Gastrocnemius medialis (tissue), 4 donors: ENCODE data around the gene BMERB1. TPM values are rescaled to one million over a fixed set of nuclear protein-coding genes. Genes with fewer than 3 reads are reported as not detected.
A peak's percentile ranks its signal among the peaks of the same experiment; 100 is the strongest.

Source experiments
- ATAC-seq, 2 donors: fragments of 150-250 bp; one replicate each; pipeline ENCODE4 v1.9.1; 2016
- DNase-seq, 2 donors: peaks; one replicate each; pipeline ENCODE4 v3.0.0-alpha.2; 2019
- H3K27ac ChIP-seq, 4 donors: fragments of 200-600 bp; sonication (generic); 1 replicate in 1 of 4; 2 replicates in 3 of 4; pipeline ENCODE4 v1.5.1; 2016 to 2018; ENCODE audit warnings: mild to moderate bottlenecking in 2 of 4, moderate library complexity in 1 of 4
- H3K27me3 ChIP-seq, 3 donors: fragments of 200-600 bp; sonication (generic) in 2 of 3; 1 replicate in 1 of 3; 2 replicates in 2 of 3; pipeline versions ENCODE4 v1.5.1 to v1.6.0; 2016 to 2019; ENCODE audit warnings: mild to moderate bottlenecking in 1 of 3, moderate library complexity in 1 of 3
- H3K36me3 ChIP-seq, 2 donors: fragments of 200-600 bp; sonication (generic) in 1 of 2; one replicate each; pipeline ENCODE4 v1.5.1; 2017 to 2018
- H3K4me1 ChIP-seq, 2 donors: fragments of 200-600 bp; sonication (generic) in 1 of 2; one replicate each; pipeline ENCODE4 v1.5.1; 2016 to 2017; ENCODE audit warnings: mild to moderate bottlenecking in 2 of 2
- H3K4me3 ChIP-seq, 4 donors: fragments of 200-600 bp; sonication (generic) in 3 of 4; 1 replicate in 1 of 4; 2 replicates in 3 of 4; pipeline ENCODE4 v1.5.1; 2016 to 2019; ENCODE audit warnings: mild to moderate bottlenecking in 2 of 4
- H3K9me3 ChIP-seq, 3 donors: fragments of 200-600 bp; sonication (generic) in 2 of 3; 1 replicate in 1 of 3; 2 replicates in 2 of 3; pipeline ENCODE4 v1.5.1; 2016 to 2019
- CTCF ChIP-seq, 5 experiments: fragments of 450-650 bp in 3 of 5; fragments of 200-600 bp in 2 of 5; sonication (generic) in 2 of 5; IDR thresholded peaks in 4 of 5; conservative IDR thresholded peaks in 1 of 5; 1 replicate in 4 of 5; 2 replicates in 1 of 5; pipeline ENCODE4 v1.5.1; 2016 to 2019; ENCODE audit warnings: antibody characterized with exemption in 5 of 5, mild to moderate bottlenecking in 3 of 5, moderate library complexity in 3 of 5
- POLR2A ChIP-seq, 2 donors: fragments of 450-650 bp; IDR thresholded peaks; one replicate each; pipeline ENCODE4 v1.6.1; 2017; ENCODE audit warnings: antibody characterized with exemption in 2 of 2, mild to moderate bottlenecking in 2 of 2, moderate library complexity in 2 of 2
- in situ Hi-C, 4 donors: fragments of 200-750 bp; cut with MboI; loops; one replicate each; pipeline versions ENCODE4 v1.15.0 to v1.8.0; 2017; ENCODE audit warnings: low sequenced_read_pairs in 4 of 4
- intact Hi-C: fragments of 100-400 bp; cut with DNase I; formaldehyde crosslinking; loops from one replicate; pipeline ENCODE4 v1.15.1; 2023; ENCODE audit warnings: low total_unique reads
- total RNA-seq, 4 donors: library from RNA; depleted of rRNA; stranded (reverse); fragments of >200 nt; gene quantifications; one replicate each; pipeline versions ENCODE4 v1.1.0 to v1.2.3, GENCODE V29; 2016

BMERB1 gene
- total RNA-seq, 4 donors from 2014 or later = 112 to 392 (median 237) TPM

- in situ Hi-C loops (no loop called here), intact Hi-C loops (no loop called here)
- Histone ChIP-seq H3K4me3 (no peak overlapping the region), H3K27me3 (no peaks in the 10 kb centered on the region), H3K36me3 (peaks cover 2 to 79% of the 10 kb centered on the region in 2 donors), H3K9me3 (no peaks in the 10 kb centered on the region), H3K4me1 (peaks cover 0 to 20% of the 10 kb centered on the region in 2 donors), H3K27ac (peak overlapping the region; percentile 43 to 73 (median 65))
- no peak for DNase-seq
- no peak for TF ChIP-seq POLR2A (IDR thresholded peaks at IDR 0.05)
- no peak for TF ChIP-seq CTCF (IDR thresholded peaks at IDR 0.05 in 4 of 5, conservative IDR thresholded peaks at IDR 0.05 in 1 of 5)
- ATAC-seq = no peak
Observed at GRCh38 chr16:15598648-15599190, 164.3 kb downstream of the BMERB1 start.

- no peak for DNase-seq
- Histone ChIP-seq H3K27ac (peak overlapping the region in 2 of 4 donors; percentile 4 to 73), H3K4me1 (peaks cover 0 to 20% of the 10 kb centered on the region in 2 donors), H3K9me3 (no peaks in the 10 kb centered on the region), H3K27me3 (no peaks in the 10 kb centered on the region), H3K36me3 (peaks cover 2 to 85% of the 10 kb centered on the region in 2 donors), H3K4me3 (no peak overlapping the region)
- no peak for ATAC-seq
- in situ Hi-C loops (no loop called here), intact Hi-C loops (no loop called here)
- TF ChIP-seq CTCF (IDR thresholded peaks at IDR 0.05 in 4 of 5, conservative IDR thresholded peaks at IDR 0.05 in 1 of 5) = no peak
- TF ChIP-seq POLR2A (IDR thresholded peaks at IDR 0.05) = no peak
Observed at GRCh38 chr16:15599303-15600070, 165.1 kb downstream of the BMERB1 start.

GRCh38 chr16:15601212-15601879, 167.0 kb downstream of the BMERB1 start:
- intact Hi-C loops (no loop called here), in situ Hi-C loops (no loop called here)
- Histone ChIP-seq H3K4me1 (peaks cover 7 to 20% of the 10 kb centered on the region in 2 donors), H3K27me3 (no peaks in the 10 kb centered on the region), H3K27ac (no peak overlapping the region), H3K9me3 (no peaks in the 10 kb centered on the region), H3K36me3 (peaks cover 2 to 69% of the 10 kb centered on the region in 2 donors), H3K4me3 (no peak overlapping the region)
- TF ChIP-seq POLR2A (IDR thresholded peaks at IDR 0.05) (no peak), CTCF (IDR thresholded peaks at IDR 0.05 in 4 of 5, conservative IDR thresholded peaks at IDR 0.05 in 1 of 5) (no peak)
- no peak for DNase-seq
- ATAC-seq = no peak

- Histone ChIP-seq H3K4me3 (no peak overlapping the region), H3K9me3 (no peaks in the 10 kb centered on the region), H3K36me3 (peaks cover 2 to 65% of the 10 kb centered on the region in 2 donors), H3K27ac (no peak overlapping the region), H3K27me3 (no peaks in the 10 kb centered on the region), H3K4me1 (peaks cover 18 to 19% of the 10 kb centered on the region in 2 donors)
- in situ Hi-C loops = no loop called here
- TF ChIP-seq POLR2A (IDR thresholded peaks at IDR 0.05) = no peak
- intact Hi-C loops = no loop called here
- ATAC-seq = no peak
- no peak for DNase-seq
Observed at GRCh38 chr16:15602285-15603044, 168.1 kb downstream of the BMERB1 start.
